ENCODE results near the gene GSK3B.
"Not testable (repeated sequence)": the region's sequence is repeated elsewhere in the genome, so short reads cannot be mapped to it uniquely, and the experiment has no call there.

Gene GSK3B

GRCh38 chr3:119898478-119899191, 195.6 kb downstream of the GSK3B start:
- no peak overlapping the region for H3K4me3 ChIP-seq (ENCODE audit: low read depth, low read length)
- TF ChIP-seq, protein P1, sequence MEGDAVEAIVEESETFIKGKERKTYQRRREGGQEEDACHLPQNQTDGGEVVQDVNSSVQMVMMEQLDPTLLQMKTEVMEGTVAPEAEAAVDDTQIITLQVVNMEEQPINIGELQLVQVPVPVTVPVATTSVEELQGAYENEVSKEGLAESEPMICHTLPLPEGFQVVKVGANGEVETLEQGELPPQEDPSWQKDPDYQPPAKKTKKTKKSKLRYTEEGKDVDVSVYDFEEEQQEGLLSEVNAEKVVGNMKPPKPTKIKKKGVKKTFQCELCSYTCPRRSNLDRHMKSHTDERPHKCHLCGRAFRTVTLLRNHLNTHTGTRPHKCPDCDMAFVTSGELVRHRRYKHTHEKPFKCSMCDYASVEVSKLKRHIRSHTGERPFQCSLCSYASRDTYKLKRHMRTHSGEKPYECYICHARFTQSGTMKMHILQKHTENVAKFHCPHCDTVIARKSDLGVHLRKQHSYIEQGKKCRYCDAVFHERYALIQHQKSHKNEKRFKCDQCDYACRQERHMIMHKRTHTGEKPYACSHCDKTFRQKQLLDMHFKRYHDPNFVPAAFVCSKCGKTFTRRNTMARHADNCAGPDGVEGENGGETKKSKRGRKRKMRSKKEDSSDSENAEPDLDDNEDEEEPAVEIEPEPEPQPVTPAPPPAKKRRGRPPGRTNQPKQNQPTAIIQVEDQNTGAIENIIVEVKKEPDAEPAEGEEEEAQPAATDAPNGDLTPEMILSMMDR (IDR thresholded peaks at IDR 0.05; ENCODE audit: low read depth, low read length) = no peak

DNA sequence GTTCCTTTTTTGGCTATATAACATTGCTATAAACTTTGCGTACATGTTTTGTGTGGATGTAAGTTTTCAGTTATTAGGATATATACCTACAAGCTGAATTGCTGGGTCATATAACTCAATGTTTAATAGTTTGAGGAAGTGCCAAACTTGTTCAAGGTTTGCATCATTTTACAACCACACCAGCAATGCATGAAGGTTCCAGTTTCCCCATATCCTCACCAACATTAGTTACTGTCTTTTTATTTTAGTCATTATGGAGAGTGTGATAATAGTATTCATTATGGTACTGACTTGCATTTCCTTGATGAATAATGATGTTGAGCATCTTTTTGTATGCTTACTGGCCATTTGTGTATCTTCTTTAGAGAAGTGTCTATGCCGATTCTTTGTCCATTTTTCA, 200.1 kb downstream of the GSK3B start:
- no peak overlapping the region for H3K4me3 ChIP-seq (ENCODE audit: low read depth, low read length)
- TF ChIP-seq, protein P1 (IDR thresholded peaks at IDR 0.05; ENCODE audit: low read depth, low read length) = no peak

- TF ChIP-seq, protein P1 (IDR thresholded peaks at IDR 0.05; ENCODE audit: low read depth, low read length) = no peak
- no peak overlapping the region for H3K4me3 ChIP-seq (ENCODE audit: low read depth, low read length)
Observed at GRCh38 chr3:119893769-119894168, 200.5 kb downstream of the GSK3B start.

DNA sequence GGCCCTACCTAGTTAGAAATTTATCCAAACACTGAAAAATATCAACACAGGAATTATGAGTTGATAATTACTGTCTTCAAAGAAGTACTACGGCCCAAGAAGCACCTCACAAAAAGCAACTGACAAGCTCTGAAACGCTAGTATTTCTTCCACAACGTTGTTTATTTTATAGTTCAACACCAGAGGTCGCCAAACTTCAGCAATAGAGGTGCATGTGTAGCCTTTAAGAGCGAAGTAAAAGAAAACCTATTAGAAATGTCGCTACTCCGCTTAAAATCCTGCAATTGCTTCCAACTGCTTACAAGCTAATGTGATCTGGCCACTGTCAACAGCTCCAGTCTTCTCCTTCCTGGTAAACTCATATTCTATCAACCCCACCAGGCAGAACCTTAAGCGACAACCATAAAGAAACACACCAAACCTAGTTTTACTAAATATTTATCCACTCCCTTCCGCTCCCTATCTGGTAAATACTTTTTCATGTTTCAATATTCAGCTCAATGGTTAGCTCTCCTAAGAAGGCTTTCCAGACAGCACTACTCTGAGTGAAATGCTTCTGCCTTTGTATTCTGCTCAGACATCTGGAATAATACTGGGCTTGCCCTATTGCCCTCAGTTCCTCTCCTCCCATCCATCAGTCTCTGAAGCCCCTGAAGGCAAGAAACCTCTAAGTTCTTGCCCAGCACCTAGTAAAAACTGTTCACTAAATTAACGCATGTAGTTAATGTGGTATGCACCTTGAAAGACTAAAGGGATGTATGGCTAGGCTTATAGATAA, 202.1 kb downstream of the GSK3B start:
- TF ChIP-seq, protein P1 (IDR thresholded peaks at IDR 0.05; ENCODE audit: low read depth, low read length) = peak; percentile 35; the same call in 1 of the 2 replicates
- no peak overlapping the region for H3K4me3 ChIP-seq (ENCODE audit: low read depth, low read length)

DNA sequence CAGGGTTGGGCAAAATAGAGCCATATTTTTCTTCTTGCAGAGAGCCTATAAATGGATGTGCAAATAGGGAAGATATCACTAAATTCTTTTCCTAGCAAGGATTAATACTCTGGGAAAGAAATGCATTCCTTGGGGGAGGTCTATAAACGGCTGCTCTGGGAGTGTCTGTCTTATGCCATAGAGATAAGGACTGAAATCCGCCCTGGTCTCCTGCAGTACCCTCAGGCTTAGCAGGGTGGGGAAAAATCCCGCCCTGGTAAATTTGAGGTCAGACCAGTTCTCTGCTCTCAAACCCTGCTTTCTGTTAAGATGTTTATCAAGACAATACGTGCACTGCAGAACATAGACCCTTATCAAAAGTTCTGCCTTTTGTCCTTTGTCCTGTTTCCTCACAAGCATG, 205.6 kb downstream of the GSK3B start:
- not testable (repeated sequence) for H3K4me3 ChIP-seq (ENCODE audit: low read depth, low read length)

DNA sequence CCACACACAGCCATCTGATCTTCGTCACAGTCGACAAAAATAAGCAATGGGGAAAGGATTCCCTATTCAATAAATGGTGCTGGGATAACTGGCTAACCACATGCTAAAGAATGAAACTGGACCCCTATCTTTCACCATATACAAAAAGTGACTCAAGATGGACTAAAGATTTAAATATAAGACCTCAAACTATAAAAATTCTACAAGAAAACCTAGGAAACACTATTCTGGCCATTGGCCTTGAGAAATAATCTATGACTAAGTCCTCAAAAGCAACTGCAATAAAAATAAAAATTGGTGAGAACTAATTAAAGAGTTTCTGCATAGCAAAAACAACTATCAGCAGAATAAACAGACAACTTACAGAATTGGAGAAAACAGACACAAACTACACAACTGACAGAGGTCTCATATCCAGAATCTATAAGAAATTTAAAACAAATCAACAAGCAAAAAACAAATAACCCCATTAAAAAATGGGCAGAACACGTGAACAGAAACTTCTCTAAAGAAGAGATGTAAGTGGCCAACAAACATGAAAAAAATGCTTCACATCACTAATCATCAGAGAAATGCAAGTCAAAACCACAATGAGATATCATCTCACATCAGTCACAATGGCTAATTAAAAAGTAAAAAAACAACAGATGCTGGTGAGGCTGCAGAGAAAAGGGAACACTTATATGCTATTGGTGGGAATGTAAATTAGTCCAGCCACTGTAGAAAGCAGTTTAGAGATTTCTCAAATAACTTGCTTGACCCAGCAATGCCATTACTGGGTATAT, 208.3 kb downstream of the GSK3B start:
- no peak overlapping the region for H3K4me3 ChIP-seq (ENCODE audit: low read depth, low read length)
- TF ChIP-seq, protein P1 (IDR thresholded peaks at IDR 0.05; ENCODE audit: low read depth, low read length) = no peak

- TF ChIP-seq, protein P1 (IDR thresholded peaks at IDR 0.05; ENCODE audit: low read depth, low read length) = no peak
- no peak overlapping the region for H3K4me3 ChIP-seq (ENCODE audit: low read depth, low read length)
Observed at GRCh38 chr3:119884161-119884557, 210.1 kb downstream of the GSK3B start.

Data from WI38 (cell line).